Progenitor cell of endocrine pancreas (in vitro differentiated cells): ENCODE measurements around the gene SEC16A. TPM values are rescaled to one million over a fixed set of nuclear protein-coding genes. Genes with fewer than 3 reads are reported as not detected.

Experiments used
- DNase-seq: peaks from one replicate; pipeline ENCODE4 v3.0.0; 2021; ENCODE audit warnings: low spot score; ENCODE audit not compliant: unreplicated experiment
- H3K27ac Mint-ChIP-seq: 2 replicates; pipeline ENCODE4 v1.8.0; 2021; ENCODE audit warnings: mild to moderate bottlenecking, moderate library complexity, mixed read lengths
- H3K27me3 Mint-ChIP-seq: 2 replicates; pipeline ENCODE4 v1.8.0; 2021; ENCODE audit warnings: mixed read lengths
- H3K36me3 Mint-ChIP-seq: 2 replicates; pipeline ENCODE4 v1.8.0; 2022; ENCODE audit warnings: mixed read lengths; ENCODE audit not compliant: insufficient read depth
- H3K4me1 Mint-ChIP-seq: 2 replicates; pipeline ENCODE4 v1.8.0; 2021; ENCODE audit warnings: low read depth, mixed read lengths
- H3K4me3 Mint-ChIP-seq: 2 replicates; pipeline ENCODE4 v1.8.0; 2021; ENCODE audit warnings: low read depth, mild to moderate bottlenecking, moderate library complexity, mixed read lengths
- H3K9me3 Mint-ChIP-seq: 2 replicates; pipeline ENCODE4 v1.8.0; 2021; ENCODE audit warnings: low read depth, mixed read lengths
- CTCF ChIP-seq: fragments of 200-600 bp; sonication (generic); IDR thresholded peaks from one replicate; pipeline ENCODE4 v1.5.0; 2021; ENCODE audit warnings: antibody characterized with exemption, mild to moderate bottlenecking; ENCODE audit not compliant: unreplicated experiment
- total RNA-seq: library from RNA; stranded (reverse); gene quantifications from 2 replicates; pipeline ENCODE4 v1.2.1, GENCODE V29; 2021

The SEC16A gene
- total RNA-seq, 1 donor from 2014 or later, result 76.1 TPM

GRCh38 chr9:136494012-136494411 is 11.2 kb upstream of the SEC16A start:
- DNase-seq, result no peak
- TF ChIP-seq CTCF, result no peak
- Mint-ChIP-seq H3K36me3 (peaks cover 7% of the 10 kb centered on the region), H3K4me3 (no peak overlapping the region), H3K27ac (no peak overlapping the region), H3K9me3 (no peaks in the 10 kb centered on the region), H3K4me1 (no peaks in the 10 kb centered on the region), H3K27me3 (peaks cover 3% of the 10 kb centered on the region)

GRCh38 chr9:136493567-136493971 is 10.7 kb upstream of the SEC16A start:
- H3K36me3 Mint-ChIP-seq, result peaks cover 4% of the 10 kb centered on the region
- no peaks in the 10 kb centered on the region for H3K9me3 Mint-ChIP-seq
- no peak overlapping the region for H3K27ac Mint-ChIP-seq
- no peak for TF ChIP-seq CTCF
- no peak for DNase-seq
- H3K4me1 Mint-ChIP-seq, result no peaks in the 10 kb centered on the region
- H3K27me3 Mint-ChIP-seq, result peaks cover 3% of the 10 kb centered on the region
- H3K4me3 Mint-ChIP-seq, result no peak overlapping the region

- H3K27ac Mint-ChIP-seq, result no peak overlapping the region
Measured at GRCh38 chr9:136492978-136493522, 10.2 kb upstream of the SEC16A start.

GRCh38 chr9:136489731-136490130 is 6.9 kb upstream of the SEC16A start:
- Mint-ChIP-seq H3K36me3 (peaks cover 1% of the 10 kb centered on the region), H3K4me3 (no peak overlapping the region), H3K27me3 (peaks cover 18% of the 10 kb centered on the region), H3K9me3 (no peaks in the 10 kb centered on the region), H3K27ac (peak overlapping the region; percentile 45), H3K4me1 (peaks cover 2% of the 10 kb centered on the region)
- DNase-seq, result no peak
- no peak for TF ChIP-seq CTCF

More at GRCh38 chr9:136492978-136493522, 10.2 kb upstream of the SEC16A start:
- Mint-ChIP-seq H3K4me3 (no peak overlapping the region), H3K27me3 (peaks cover 6% of the 10 kb centered on the region), H3K4me1 (no peaks in the 10 kb centered on the region), H3K36me3 (peaks cover 4% of the 10 kb centered on the region), H3K9me3 (no peaks in the 10 kb centered on the region)
- no peak for TF ChIP-seq CTCF
- no peak for DNase-seq

- peak; percentile 98 for TF ChIP-seq CTCF
- Mint-ChIP-seq H3K27ac (no peak overlapping the region), H3K4me1 (peaks cover 4% of the 10 kb centered on the region), H3K9me3 (no peaks in the 10 kb centered on the region), H3K27me3 (peaks cover 18% of the 10 kb centered on the region), H3K36me3 (peaks cover 1% of the 10 kb centered on the region), H3K4me3 (no peak overlapping the region)
- peak; percentile 84 for DNase-seq
Measured at GRCh38 chr9:136488247-136489214, 5.7 kb upstream of the SEC16A start.
